Dedifferentiated amniotic fluid mesenchymal stem cell (primary cell): Measurements from ENCODE around the gene BCOR.

Experiments
- DNase-seq: peaks from one replicate; pipeline ENCODE4 v3.0.0-alpha.2; 2016; ENCODE audit errors: extremely low spot score

Gene BCOR

DNA sequence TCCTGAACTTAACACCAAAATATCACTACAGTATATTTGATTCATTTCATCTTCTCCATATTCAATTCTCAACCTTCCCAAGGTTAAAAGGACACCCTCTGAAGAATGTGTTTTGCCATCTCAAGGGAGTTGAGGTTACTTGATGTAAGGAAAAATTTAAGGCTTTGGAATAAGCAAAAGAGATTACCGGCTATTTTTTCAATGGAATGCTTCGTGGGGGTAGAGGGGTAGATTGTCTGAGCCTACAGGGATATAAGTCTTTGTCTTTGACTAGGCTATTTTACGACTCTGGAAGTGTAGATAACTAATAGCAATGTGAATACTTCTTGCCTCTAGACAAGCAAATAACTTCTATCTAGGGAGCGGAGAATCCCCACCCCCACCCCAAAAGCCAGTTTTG is 78.2 kb downstream of the BCOR start:
- DNase-seq = no peak

DNA sequence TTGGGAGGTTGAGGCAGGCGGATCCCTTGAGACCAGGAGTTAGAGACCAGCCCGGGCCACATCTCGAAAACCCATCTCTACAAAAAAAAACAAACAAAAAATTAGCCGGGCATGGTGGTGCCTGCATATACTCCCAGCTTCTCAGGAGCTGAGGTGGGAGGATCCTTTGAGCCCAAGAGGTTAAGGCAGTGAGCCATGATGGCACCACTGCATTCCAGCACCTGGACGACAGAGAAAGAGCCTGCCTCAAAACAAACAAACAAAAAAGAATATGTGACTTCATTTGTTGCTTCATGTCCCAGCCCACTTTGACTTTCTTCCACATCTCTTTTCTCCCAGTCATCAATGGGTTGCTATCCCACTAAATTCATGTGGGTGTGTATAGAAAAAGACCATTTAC is 79.7 kb downstream of the BCOR start:
- DNase-seq = no peak

DNA sequence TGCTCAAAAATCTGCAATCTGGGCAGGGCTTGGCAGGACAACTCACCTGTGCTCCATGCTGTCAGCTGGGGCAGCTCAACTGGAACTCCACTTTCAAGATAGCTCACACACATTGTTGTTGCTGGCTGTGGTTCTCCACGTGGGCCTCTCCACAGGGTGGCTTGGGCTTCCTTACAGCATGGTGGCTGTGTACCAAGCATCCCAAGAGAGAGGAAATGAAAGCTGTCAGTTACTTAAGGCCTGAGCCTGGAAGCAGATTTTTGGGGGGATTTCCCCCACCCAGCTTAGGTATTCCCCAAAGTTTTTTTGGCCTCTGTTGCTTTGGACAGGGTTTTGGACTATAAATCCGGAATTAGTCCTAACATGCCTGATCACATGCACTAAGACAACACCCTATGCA is 81.0 kb downstream of the BCOR start:
- no peak for DNase-seq

GRCh38 chrX:40015693-40016092 is 82.1 kb downstream of the BCOR start:
- no peak for DNase-seq

- peak; percentile 28 for DNase-seq
Measured at GRCh38 chrX:40013266-40014195, 84.2 kb downstream of the BCOR start.

GRCh38 chrX:40012868-40013265 is 84.9 kb downstream of the BCOR start:
- DNase-seq = no peak

GRCh38 chrX:40012039-40012867 is 85.5 kb downstream of the BCOR start:
- DNase-seq = peak; percentile 17

- DNase-seq = no peak
Measured at GRCh38 chrX:40011322-40012038, 86.3 kb downstream of the BCOR start.

- no peak for DNase-seq
Measured at GRCh38 chrX:40010550-40011321, 87.0 kb downstream of the BCOR start.

DNA sequence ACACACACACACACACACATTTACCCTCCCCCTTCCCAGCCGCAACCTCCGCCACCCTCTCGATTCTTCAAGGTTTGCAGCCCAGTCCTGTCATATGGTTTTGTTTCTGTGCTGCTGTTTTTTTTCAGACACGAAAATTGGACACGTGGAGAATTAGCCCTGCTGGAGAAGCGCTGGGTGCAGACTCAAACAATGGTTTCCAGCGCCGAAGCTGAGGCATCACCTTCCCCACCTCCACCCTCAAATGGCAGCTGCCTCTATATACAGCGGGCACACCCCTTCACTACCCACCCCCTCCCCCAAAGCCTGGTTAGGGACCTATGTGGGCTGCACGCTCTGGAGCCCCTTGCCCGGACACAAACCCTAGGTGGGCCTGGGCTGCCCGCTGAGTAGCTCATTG is 87.9 kb downstream of the BCOR start:
- DNase-seq = no peak

GRCh38 chrX:40009462-40009851 is 88.3 kb downstream of the BCOR start:
- DNase-seq = no peak

GRCh38 chrX:40008791-40009461 is 88.8 kb downstream of the BCOR start:
- no peak for DNase-seq

DNA sequence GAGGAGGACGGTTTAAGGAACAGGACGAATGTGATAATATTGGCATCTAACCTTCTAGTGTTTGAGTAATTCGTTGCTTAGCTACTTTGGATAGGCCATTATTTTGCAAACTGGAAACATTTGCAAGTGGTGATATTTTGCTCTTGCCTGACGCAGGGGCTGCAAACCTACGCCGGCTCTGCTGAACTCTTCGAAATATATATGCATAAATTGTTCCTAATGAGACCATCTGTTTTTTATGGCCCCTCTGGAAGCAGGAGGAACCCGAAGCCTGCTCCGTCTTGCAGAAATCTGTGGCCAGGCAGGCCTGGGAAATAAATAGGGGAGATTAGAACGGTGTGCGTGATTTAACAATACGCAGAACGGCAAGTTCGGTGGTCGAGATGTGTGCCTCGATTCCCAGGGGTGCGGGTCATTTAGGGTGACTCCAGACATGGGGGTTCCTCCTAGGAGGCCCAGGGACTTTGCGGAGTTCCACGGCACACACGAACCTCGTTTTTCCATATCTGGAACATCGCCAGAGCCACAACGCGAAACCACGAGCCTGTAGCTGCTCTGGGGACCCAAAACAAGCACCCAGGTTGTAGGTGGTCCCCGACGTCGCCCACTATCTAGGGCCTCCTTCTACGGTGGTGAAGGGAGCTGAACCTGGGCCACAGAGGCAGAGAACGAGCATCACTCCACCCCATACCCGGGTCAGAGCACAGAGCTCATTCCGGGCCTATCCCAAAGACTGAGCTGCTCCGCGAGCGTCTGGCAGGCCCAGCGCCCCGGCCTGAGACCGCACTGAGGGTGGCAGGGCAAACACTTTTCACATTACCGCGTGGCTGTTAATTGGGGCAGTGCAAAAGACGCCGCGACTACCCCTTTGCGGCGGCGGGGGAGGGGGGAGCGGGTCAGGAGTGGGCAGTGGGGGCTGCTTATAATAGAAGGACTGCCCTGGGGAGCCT is 89.7 kb downstream of the BCOR start:
- no peak for DNase-seq

- no peak for DNase-seq
Measured at GRCh38 chrX:40007131-40007755, 90.5 kb downstream of the BCOR start.

DNA sequence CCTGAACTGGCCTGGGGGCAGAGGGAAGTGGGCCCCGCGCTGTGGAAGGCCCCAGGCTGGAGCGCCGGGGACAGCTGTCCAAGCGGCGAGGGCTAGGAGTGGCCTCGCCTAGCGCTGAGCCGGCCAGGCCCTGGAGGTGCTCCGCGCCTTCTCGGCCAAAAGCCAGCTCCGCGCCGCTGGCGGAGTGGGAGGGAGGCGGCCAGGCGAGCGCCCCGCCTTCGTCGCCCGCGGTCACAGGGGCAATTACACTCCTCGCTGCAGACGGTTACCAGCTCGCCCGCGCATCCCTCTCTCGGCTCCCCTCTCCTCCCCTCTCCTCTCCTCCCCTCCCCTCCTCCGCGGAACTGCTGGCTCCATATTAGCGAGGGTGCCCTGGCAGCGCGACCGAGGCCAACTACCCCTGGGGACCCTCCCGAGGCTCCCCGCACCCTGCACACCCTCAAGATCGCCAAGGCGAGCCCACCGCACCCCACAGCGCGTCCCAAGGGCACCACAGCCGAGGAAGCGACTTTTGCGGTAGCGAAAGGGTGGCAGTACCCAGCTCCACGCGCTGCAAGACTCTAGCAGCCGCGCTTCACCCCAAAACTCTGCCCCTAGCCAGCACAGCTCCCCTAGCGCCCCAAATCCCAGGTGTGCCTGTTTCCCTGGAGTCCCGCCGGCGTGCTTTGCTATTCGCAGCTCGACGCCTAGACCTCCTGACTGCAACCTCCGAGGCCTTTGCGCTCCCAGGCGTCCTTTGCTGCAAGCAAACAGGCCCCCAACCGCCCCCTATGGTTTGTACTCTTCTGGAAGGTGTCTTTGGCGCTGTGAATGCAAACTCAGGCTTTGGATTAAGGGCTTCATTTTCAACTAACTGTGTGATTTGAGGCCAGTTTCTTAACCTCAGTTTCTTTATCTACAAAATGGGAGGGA is 91.4 kb downstream of the BCOR start:
- DNase-seq = no peak

DNA sequence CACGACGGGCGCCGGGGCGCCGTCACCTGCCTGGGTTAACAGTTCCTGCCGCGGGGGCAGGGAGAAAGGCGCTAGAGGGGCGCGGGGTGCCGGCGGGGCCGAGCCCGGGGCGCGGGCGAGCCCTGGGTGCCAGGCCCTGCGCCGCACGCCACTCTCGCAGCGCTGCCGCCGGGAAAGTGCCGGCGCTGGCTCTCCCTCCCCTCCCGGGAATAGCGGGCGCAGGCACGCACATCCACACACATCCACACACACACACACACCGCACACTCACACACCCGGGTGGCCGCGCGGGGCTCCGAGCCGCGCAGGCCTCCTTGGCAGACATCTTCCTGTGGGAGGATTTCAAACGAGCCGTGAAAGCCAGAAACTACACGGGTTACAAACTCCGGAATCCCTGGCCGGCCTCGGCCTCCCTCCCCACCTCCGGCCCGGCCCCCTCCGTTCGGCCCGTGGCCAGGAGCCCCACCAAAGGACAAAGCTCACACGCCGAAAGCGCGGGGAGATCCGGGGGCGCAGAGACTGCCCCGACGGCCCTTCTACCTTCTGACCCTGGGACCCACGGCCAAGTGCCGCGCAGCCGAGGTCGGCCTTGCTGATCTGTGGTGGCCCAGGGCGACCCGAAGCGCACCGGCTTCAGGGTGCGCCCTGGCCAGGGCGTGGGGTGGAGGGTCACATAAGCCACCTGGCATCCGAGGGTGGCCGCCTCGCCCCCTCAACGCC is 92.3 kb downstream of the BCOR start:
- no peak for DNase-seq

DNA sequence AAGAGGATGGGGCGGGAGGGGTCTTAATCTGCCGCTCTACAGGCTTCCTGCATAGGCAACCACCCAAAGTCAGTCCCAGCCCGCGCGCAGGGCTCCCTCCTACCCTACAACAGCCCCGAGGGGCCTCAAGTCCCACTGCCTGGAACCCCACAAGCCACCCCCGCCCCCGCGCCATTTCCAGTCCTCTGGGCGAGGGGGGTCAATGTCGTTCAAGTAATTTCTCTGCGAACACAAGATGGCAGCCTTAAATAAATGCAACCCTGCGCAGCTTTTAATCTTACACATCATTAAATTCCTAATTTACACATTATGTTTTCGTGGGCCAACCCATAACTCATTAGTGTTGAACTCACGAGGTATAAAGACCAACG is 92.9 kb downstream of the BCOR start:
- DNase-seq = no peak

GRCh38 chrX:40004246-40004535 is 93.6 kb downstream of the BCOR start:
- no peak for DNase-seq
